ENCODE results near the gene PPP1R3G. TPM values are rescaled to one million over a fixed set of nuclear protein-coding genes. Genes with fewer than 3 reads are reported as not detected.

Gene PPP1R3G
- polyA plus RNA-seq, 1 donor (not counting 4 experiments of a cell fraction or from before 2014, with no cell fraction given), result 0.01 TPM

- no peaks in the 10 kb centered on the region for H3K9me1 ChIP-seq (ENCODE audit: control insufficient read depth, extremely low read depth, insufficient read depth, low read length)
- no peak overlapping the region for H3K9ac ChIP-seq (ENCODE audit: control insufficient read depth, extremely low read depth, insufficient read depth, low read length)
- H3K4me3 ChIP-seq (ENCODE audit: control insufficient read depth in 2 of 3, extremely low read depth in 1 of 3, insufficient read depth in 2 of 3, low read depth in 1 of 3, low read length in 3 of 3), result no peak overlapping the region
- no peaks in the 10 kb centered on the region for H3K27me3 ChIP-seq (ENCODE audit: control insufficient read depth, extremely low read depth, insufficient read depth, low read length)
- H3K9me3 ChIP-seq (ENCODE audit: control insufficient read depth, low read depth, low read length), result no peaks in the 10 kb centered on the region
- no peak for DNase-seq (ENCODE audit: low read depth, low spot score)
- TF ChIP-seq CTCF (optimal IDR thresholded peaks at IDR 0.05 in 1 of 3, IDR thresholded peaks at IDR 0.05 in 1 of 3, conservative IDR thresholded peaks at IDR 0.05 in 1 of 3; ENCODE audit: extremely low read depth in 1 of 3, insufficient read depth in 2 of 3, low read length in 3 of 3), result no peak
- no peak for TF ChIP-seq EZH2 (IDR thresholded peaks at IDR 0.05; ENCODE audit: low read length)
- FAIRE-seq, result no peak
- no peaks in the 10 kb centered on the region for H3K36me3 ChIP-seq (ENCODE audit: control insufficient read depth in 2 of 2, extremely low read depth in 1 of 2, insufficient read depth in 2 of 2, low read length in 2 of 2)
- dilution Hi-C loops (cut with MboI; ENCODE audit: extremely low pct_ligation_motif_present, low sequenced_read_pairs), result no loop called here
- H3K27ac ChIP-seq (ENCODE audit: control insufficient read depth, insufficient read depth, low read length), result no peak overlapping the region
- H3K4me1 ChIP-seq (ENCODE audit: control insufficient read depth, extremely low read depth, insufficient read depth, low read length), result no peaks in the 10 kb centered on the region
- no peaks in the 10 kb centered on the region for H3K79me2 ChIP-seq (ENCODE audit: control insufficient read depth, insufficient read depth, low read length)
- no peaks in the 10 kb centered on the region for H4K20me1 ChIP-seq (ENCODE audit: control insufficient read depth, extremely low read depth, insufficient read depth, low read length)
- no peak overlapping the region for H2AFZ ChIP-seq (ENCODE audit: control insufficient read depth, low read length)
- no peak overlapping the region for H3K4me2 ChIP-seq (ENCODE audit: control insufficient read depth, extremely low read depth, insufficient read depth, low read depth, low read length)
Measured at GRCh38 chr6:5053864-5054244, 31.3 kb upstream of the PPP1R3G start.

- FAIRE-seq, result no peak
- dilution Hi-C loops (cut with MboI; ENCODE audit: extremely low pct_ligation_motif_present, low sequenced_read_pairs), result no loop called here
- no peak overlapping the region for H3K4me2 ChIP-seq (ENCODE audit: control insufficient read depth, extremely low read depth, insufficient read depth, low read depth, low read length)
Measured at GRCh38 chr6:5054245-5054873, 30.8 kb upstream of the PPP1R3G start.

More at GRCh38 chr6:5054245-5054873, 30.8 kb upstream of the PPP1R3G start:
- H3K9me1 ChIP-seq (ENCODE audit: control insufficient read depth, extremely low read depth, insufficient read depth, low read length), result no peaks in the 10 kb centered on the region
- no peaks in the 10 kb centered on the region for H3K36me3 ChIP-seq (ENCODE audit: control insufficient read depth in 2 of 2, extremely low read depth in 1 of 2, insufficient read depth in 2 of 2, low read length in 2 of 2)
- TF ChIP-seq CTCF (optimal IDR thresholded peaks at IDR 0.05 in 1 of 3, IDR thresholded peaks at IDR 0.05 in 1 of 3, conservative IDR thresholded peaks at IDR 0.05 in 1 of 3; ENCODE audit: extremely low read depth in 1 of 3, insufficient read depth in 2 of 3, low read length in 3 of 3) (no peak), EZH2 (IDR thresholded peaks at IDR 0.05; ENCODE audit: low read length) (no peak)
- H3K4me1 ChIP-seq (ENCODE audit: control insufficient read depth, extremely low read depth, insufficient read depth, low read length), result no peaks in the 10 kb centered on the region
- no peaks in the 10 kb centered on the region for H3K79me2 ChIP-seq (ENCODE audit: control insufficient read depth, insufficient read depth, low read length)
- H2AFZ ChIP-seq (ENCODE audit: control insufficient read depth, low read length), result no peak overlapping the region
- H3K27ac ChIP-seq (ENCODE audit: control insufficient read depth, insufficient read depth, low read length), result no peak overlapping the region
- no peak for DNase-seq (ENCODE audit: low read depth, low spot score)
- H4K20me1 ChIP-seq (ENCODE audit: control insufficient read depth, extremely low read depth, insufficient read depth, low read length), result no peaks in the 10 kb centered on the region
- H3K9ac ChIP-seq (ENCODE audit: control insufficient read depth, extremely low read depth, insufficient read depth, low read length), result no peak overlapping the region
- no peaks in the 10 kb centered on the region for H3K27me3 ChIP-seq (ENCODE audit: control insufficient read depth, extremely low read depth, insufficient read depth, low read length)
- no peak overlapping the region for H3K4me3 ChIP-seq (ENCODE audit: control insufficient read depth in 2 of 3, extremely low read depth in 1 of 3, insufficient read depth in 2 of 3, low read depth in 1 of 3, low read length in 3 of 3)
- H3K9me3 ChIP-seq (ENCODE audit: control insufficient read depth, low read depth, low read length), result no peaks in the 10 kb centered on the region

All from keratinocyte (primary cell).